ENCODE results near the gene PTCRA.

GRCh38 chr6:42936398-42936797 lies 20.5 kb downstream of the PTCRA start:
- TF ChIP-seq NFYB (CRISPR knock-in tag; conservative IDR thresholded peaks at IDR 0.05; ENCODE audit: low read depth) (no peak), FOXJ3 (CRISPR knock-in tag; IDR thresholded peaks at IDR 0.05; ENCODE audit: borderline replicate concordance) (no peak), ZNF423 (CRISPR knock-in tag; IDR thresholded peaks at IDR 0.05) (no peak), FOXK1 (CRISPR knock-in tag; IDR thresholded peaks at IDR 0.05) (no peak), IRF1 (CRISPR knock-in tag; IDR thresholded peaks at IDR 0.05) (no peak), ATF3 (CRISPR knock-in tag; conservative IDR thresholded peaks at IDR 0.05) (no peak), ESRRA (CRISPR knock-in tag; IDR thresholded peaks at IDR 0.05; ENCODE audit: borderline replicate concordance) (no peak), NR2C2 (CRISPR knock-in tag; IDR thresholded peaks at IDR 0.05) (no peak), SP1 (CRISPR knock-in tag; conservative IDR thresholded peaks at IDR 0.05) (no peak), GABPB1 (CRISPR knock-in tag; IDR thresholded peaks at IDR 0.05) (no peak)
- TF ChIP-seq, protein P1, sequence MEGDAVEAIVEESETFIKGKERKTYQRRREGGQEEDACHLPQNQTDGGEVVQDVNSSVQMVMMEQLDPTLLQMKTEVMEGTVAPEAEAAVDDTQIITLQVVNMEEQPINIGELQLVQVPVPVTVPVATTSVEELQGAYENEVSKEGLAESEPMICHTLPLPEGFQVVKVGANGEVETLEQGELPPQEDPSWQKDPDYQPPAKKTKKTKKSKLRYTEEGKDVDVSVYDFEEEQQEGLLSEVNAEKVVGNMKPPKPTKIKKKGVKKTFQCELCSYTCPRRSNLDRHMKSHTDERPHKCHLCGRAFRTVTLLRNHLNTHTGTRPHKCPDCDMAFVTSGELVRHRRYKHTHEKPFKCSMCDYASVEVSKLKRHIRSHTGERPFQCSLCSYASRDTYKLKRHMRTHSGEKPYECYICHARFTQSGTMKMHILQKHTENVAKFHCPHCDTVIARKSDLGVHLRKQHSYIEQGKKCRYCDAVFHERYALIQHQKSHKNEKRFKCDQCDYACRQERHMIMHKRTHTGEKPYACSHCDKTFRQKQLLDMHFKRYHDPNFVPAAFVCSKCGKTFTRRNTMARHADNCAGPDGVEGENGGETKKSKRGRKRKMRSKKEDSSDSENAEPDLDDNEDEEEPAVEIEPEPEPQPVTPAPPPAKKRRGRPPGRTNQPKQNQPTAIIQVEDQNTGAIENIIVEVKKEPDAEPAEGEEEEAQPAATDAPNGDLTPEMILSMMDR (IDR thresholded peaks at IDR 0.05), result no peak
- TF ChIP-seq, protein P2, sequence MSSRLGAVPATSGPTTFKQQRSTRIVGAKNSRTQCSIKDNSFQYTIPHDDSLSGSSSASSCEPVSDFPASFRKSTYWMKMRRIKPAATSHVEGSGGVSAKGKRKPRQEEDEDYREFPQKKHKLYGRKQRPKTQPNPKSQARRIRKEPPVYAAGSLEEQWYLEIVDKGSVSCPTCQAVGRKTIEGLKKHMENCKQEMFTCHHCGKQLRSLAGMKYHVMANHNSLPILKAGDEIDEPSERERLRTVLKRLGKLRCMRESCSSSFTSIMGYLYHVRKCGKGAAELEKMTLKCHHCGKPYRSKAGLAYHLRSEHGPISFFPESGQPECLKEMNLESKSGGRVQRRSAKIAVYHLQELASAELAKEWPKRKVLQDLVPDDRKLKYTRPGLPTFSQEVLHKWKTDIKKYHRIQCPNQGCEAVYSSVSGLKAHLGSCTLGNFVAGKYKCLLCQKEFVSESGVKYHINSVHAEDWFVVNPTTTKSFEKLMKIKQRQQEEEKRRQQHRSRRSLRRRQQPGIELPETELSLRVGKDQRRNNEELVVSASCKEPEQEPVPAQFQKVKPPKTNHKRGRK (CRISPR knock-in tag; IDR thresholded peaks at IDR 0.05; ENCODE audit: borderline replicate concordance), result no peak
- TF ChIP-seq, protein P3, sequence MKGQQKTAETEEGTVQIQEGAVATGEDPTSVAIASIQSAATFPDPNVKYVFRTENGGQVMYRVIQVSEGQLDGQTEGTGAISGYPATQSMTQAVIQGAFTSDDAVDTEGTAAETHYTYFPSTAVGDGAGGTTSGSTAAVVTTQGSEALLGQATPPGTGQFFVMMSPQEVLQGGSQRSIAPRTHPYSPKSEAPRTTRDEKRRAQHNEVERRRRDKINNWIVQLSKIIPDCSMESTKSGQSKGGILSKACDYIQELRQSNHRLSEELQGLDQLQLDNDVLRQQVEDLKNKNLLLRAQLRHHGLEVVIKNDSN (CRISPR knock-in tag; IDR thresholded peaks at IDR 0.05), result no peak
- TF ChIP-seq, protein P4, sequence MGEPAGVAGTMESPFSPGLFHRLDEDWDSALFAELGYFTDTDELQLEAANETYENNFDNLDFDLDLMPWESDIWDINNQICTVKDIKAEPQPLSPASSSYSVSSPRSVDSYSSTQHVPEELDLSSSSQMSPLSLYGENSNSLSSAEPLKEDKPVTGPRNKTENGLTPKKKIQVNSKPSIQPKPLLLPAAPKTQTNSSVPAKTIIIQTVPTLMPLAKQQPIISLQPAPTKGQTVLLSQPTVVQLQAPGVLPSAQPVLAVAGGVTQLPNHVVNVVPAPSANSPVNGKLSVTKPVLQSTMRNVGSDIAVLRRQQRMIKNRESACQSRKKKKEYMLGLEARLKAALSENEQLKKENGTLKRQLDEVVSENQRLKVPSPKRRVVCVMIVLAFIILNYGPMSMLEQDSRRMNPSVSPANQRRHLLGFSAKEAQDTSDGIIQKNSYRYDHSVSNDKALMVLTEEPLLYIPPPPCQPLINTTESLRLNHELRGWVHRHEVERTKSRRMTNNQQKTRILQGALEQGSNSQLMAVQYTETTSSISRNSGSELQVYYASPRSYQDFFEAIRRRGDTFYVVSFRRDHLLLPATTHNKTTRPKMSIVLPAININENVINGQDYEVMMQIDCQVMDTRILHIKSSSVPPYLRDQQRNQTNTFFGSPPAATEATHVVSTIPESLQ (CRISPR knock-in tag; IDR thresholded peaks at IDR 0.05), result no peak

Measured in WTC11 (cell line).